GM18870 (cell line): Measurements from ENCODE around the gene POU4F1.
"Not testable (repeated sequence)": the region's sequence is repeated elsewhere in the genome, so short reads cannot be mapped to it uniquely, and the experiment has no call there.

Source experiments
- ATAC-seq: cut with Tn5 transposase; IDR thresholded peaks from one replicate; pipeline ENCODE4 v1.9.1; 2021; ENCODE audit warnings: moderate library complexity; ENCODE audit not compliant: unreplicated experiment

POU4F1 gene, protein sequence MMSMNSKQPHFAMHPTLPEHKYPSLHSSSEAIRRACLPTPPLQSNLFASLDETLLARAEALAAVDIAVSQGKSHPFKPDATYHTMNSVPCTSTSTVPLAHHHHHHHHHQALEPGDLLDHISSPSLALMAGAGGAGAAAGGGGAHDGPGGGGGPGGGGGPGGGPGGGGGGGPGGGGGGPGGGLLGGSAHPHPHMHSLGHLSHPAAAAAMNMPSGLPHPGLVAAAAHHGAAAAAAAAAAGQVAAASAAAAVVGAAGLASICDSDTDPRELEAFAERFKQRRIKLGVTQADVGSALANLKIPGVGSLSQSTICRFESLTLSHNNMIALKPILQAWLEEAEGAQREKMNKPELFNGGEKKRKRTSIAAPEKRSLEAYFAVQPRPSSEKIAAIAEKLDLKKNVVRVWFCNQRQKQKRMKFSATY

DNA sequence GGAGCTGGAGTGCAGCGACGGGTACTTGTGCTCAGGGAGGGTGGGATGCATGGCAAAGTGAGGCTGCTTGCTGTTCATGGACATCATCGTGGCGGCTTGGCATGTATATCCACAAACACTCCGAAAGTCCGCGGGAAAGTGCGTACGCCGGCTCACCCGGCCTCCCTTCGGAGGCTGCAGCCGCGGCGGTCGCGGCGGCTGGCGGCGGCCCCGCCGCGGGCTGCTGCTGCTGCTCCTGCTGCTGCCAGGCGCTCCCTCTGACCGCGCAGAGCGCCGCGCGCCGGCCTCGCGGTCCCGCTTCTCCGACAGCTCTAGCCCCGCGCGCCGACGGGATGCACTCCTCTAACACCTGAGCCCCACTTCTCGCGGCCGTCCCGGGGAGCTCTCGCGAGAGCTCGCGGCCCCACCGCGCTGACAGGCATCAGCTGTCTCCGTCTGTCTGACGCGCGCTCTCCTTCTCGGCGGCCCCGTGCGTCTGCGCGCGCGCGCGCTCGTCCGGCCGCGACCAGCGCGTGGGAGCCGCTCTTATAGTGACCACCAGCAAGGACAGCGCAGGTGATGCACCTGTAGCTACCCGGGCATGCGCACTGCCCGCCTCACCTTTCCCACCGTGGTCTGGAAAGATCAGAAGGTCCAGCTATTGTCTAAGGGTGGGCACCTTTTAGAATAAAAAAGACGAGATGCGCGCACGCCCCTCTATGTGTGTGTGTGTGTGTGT, at the start of gene POU4F1:
Gene POU4F1 (minus strand): TSS at position 313 of the 718 bp plus-strand sequence. CDS start 226 bp downstream, at position 87.
- peak; percentile 42 for ATAC-seq

DNA sequence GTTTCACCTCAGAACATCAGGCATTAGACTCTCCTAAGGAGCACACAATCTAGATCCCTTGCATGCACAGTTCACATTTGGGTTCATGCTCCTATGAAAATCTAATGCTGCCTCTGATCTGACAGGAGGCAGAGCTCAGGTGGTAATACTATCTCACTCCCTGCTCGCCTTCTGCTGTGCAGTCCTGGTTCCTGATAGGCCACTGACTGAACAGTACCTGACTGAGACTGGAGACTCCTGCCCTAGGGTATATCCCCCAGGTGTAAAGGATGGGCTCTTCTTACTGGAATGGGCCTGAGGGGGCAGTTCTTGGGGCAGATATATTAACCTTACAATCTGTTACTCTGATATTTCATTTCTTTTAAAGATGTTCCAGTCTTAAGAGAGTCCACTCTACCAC, 49.3 kb upstream of the POU4F1 start:
- no peak for ATAC-seq

GRCh38 chr13:78650717-78651083, 47.3 kb upstream of the POU4F1 start:
- no peak for ATAC-seq

GRCh38 chr13:78649997-78650716, 46.8 kb upstream of the POU4F1 start:
- ATAC-seq, result no peak

DNA sequence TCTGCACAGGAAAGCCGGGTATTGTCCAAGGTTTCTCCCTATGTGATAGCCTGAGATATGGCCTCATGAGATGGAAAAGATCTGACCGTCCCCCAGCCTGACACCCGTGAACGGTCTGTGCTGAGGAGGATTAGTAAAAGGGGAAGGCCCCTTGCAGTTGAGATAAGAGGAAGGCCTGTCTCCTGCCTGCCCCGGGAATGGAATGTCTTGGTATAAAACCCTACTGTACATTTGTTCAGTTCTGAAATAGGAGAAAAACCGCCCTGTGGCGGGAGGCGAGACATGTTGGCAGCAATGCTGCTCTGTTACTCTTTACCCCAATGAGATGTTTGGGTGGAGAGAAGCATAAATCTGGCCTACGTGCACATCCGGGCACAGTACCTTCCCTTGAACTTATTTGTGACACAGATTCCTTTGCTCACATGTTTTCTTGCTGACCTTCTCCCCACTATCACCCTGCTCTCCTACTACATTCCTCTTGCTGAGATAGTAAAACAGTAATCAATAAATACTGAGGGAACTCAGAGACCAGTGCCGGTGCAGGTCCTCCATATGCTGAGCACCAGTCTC, 43.8 kb upstream of the POU4F1 start:
- not testable (repeated sequence) for ATAC-seq

GRCh38 chr13:78638216-78638615, 34.9 kb upstream of the POU4F1 start:
- peak; percentile 66 for ATAC-seq

DNA sequence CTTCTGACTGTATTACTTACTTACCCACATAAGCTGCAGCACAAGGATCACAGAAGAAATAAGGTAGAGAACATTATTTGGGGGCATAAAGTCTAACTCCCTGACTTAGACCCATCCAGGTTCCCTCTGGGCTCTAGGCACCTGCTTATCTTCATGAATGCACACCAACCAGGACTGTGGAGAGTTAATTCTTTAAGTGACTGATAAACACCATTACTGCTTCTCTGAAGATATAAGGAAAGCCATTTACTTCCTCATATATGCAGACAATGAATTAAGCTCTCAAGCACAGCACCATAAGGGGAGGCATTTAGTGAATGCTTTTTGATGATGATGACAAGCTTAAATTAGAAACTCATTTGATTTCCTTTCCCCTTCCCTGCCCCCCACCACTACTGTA, 33.1 kb upstream of the POU4F1 start:
- no peak for ATAC-seq

- no peak for ATAC-seq
Measured at GRCh38 chr13:78632996-78633395, 29.6 kb upstream of the POU4F1 start.

- no peak for ATAC-seq
Measured at GRCh38 chr13:78631077-78631476, 27.7 kb upstream of the POU4F1 start.

DNA sequence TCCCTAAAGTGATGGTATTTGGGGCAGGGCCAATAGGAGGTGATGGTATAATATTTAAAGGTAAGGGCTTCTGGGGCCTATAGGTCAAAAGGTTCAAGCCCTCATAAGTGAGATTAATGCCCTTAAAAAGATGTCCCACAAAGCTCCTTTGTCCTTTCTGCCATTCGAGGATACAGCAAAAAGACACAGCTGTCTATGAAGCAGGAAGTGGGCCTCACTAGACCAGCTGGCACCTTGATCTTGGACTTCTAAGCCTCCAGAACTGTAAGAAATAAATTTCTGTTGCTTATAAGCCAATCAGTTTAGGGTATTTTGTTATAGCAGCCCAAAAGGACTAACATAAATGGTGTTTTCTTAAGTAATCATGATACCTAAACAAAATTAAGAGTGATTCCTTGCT, 27.2 kb upstream of the POU4F1 start:
- no peak for ATAC-seq

GRCh38 chr13:78625384-78625783, 22.0 kb upstream of the POU4F1 start:
- ATAC-seq, result no peak

GRCh38 chr13:78623132-78623531, 19.8 kb upstream of the POU4F1 start:
- no peak for ATAC-seq

GRCh38 chr13:78620936-78621470, 17.7 kb upstream of the POU4F1 start:
- ATAC-seq, result no peak

DNA sequence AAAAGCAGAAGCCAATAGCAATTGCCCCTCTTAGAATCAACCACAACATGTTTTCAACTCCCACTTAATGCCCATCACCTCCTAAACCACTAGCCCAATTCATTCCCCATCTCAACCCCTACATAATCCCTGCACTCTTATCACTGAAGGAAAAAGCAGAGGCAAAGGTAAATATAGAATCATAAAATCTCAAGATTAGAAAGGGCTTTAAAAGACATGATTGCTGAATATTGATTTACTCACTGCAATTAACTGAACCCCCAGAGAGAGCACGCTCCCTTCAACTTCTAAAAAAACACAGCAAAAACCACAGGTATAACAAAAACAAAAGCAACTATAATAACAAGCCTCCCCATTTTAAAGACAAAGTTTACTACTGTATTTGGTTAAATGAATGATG, 15.1 kb upstream of the POU4F1 start:
- no peak for ATAC-seq

GRCh38 chr13:78611040-78611439, 7.7 kb upstream of the POU4F1 start:
- no peak for ATAC-seq

GRCh38 chr13:78610381-78610883, 7.1 kb upstream of the POU4F1 start:
- ATAC-seq, result peak; percentile 51

DNA sequence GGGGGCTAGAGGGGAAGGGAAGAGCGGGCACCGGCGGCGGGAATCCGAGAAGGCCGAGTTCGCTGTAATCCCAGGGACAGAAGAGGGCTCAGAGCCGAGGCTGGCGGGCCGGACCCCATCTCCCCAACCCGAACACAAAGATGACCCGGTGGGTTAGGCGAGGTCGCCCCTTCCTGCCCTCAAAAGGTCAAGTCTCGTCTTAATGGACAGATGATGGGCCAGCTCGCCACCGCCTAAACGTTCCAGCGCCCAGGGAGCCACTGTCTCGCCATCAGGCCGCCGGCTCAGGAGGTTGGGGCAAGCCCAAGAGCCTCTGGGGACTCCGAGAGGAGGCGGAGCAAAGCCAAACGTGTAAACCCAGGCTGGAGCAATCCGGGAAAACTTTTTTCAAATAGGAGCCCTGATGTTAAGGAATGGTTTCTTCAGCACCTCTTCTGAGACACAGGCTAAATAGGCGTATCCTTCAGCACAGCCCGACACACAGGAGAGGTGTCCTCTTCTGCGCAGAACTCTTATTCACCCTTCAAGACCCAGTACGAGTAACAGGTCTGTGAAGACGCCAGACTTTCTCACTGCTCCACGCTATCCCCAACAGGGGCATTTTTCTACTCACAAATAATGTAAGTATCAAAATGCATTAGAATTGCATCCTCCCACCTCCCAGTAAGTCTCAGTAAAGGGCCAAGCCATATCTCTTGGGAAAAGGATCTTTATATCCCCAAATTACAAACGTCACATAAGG, 6.3 kb upstream of the POU4F1 start:
- no peak for ATAC-seq

GRCh38 chr13:78608688-78609463, 5.5 kb upstream of the POU4F1 start:
- no peak for ATAC-seq

GRCh38 chr13:78608252-78608687, 4.9 kb upstream of the POU4F1 start:
- no peak for ATAC-seq
